WTC11 (cell line): Measurements from ENCODE around the gene RANGRF. TPM values are rescaled to one million over a fixed set of nuclear protein-coding genes. Genes with fewer than 3 reads are reported as not detected.
A peak's percentile ranks its signal among the peaks of the same experiment; 100 is the strongest.
"Not testable (repeated sequence)": the region's sequence is repeated elsewhere in the genome, so short reads cannot be mapped to it uniquely, and the experiment has no call there.

Experiments used
- ATAC-seq: fragments of 200-7000 bp; cut with Tn5 transposase; 2 replicates; pipeline ENCODE4 v1.10.0; 2021; ENCODE audit warnings: mild to moderate bottlenecking, moderate library complexity
- CTCF ChIA-PET: fragments of 300-600 bp; sonication (Branson Sonifier 250); formaldehyde crosslinking; loops from one replicate; lab custom pipeline; 2021; ENCODE audit warnings: antibody characterized with exemption; lab: Charles Lee
- POLR2A ChIA-PET: fragments of 350-600 bp; sonication (Branson Sonifier 250); formaldehyde crosslinking; loops from one replicate; lab custom pipeline; 2021; ENCODE audit warnings: antibody characterized with exemption; lab: Charles Lee
- DNase-seq: peaks from one replicate; pipeline ENCODE4 v3.0.0; 2021; ENCODE audit warnings: low spot score
- H3K27ac Mint-ChIP-seq: 2 replicates; pipeline ENCODE4 v1.8.0; 2021; ENCODE audit warnings: mixed read lengths
- H3K27me3 Mint-ChIP-seq: 2 replicates; pipeline ENCODE4 v1.8.0; 2021; ENCODE audit warnings: low read depth, mild to moderate bottlenecking, moderate library complexity, mixed read lengths
- H3K36me3 Mint-ChIP-seq: 2 replicates; pipeline ENCODE4 v1.8.0; 2021; ENCODE audit warnings: mixed read lengths
- H3K4me1 Mint-ChIP-seq: 2 replicates; pipeline ENCODE4 v1.8.0; 2022; ENCODE audit warnings: mixed read lengths
- H3K4me3 Mint-ChIP-seq: 2 replicates; pipeline ENCODE4 v1.8.0; 2021; ENCODE audit warnings: mild to moderate bottlenecking, moderate library complexity, mixed read lengths
- H3K9me3 Mint-ChIP-seq: 2 replicates; pipeline ENCODE4 v1.8.0; 2021; ENCODE audit warnings: mixed read lengths
- AFF4 ChIP-seq: sonication (generic); formaldehyde crosslinking; IDR thresholded peaks from 2 replicates; pipeline ENCODE4 v1.8.1; 2023; ENCODE audit warnings: mild to moderate bottlenecking, missing genetic modification reagents, borderline replicate concordance
- ARID4B ChIP-seq: sonication (generic); formaldehyde crosslinking; IDR thresholded peaks from 2 replicates; pipeline ENCODE4 v1.8.0; 2023; ENCODE audit warnings: missing genetic modification reagents, mild to moderate bottlenecking, borderline replicate concordance
- CREB1 ChIP-seq: sonication (generic); formaldehyde crosslinking; IDR thresholded peaks from 2 replicates; pipeline ENCODE4 v1.8.0; 2023; ENCODE audit warnings: mild to moderate bottlenecking, missing genetic modification reagents
- CTCF ChIP-seq: fragments of 200-600 bp; IDR thresholded peaks from 2 replicates; pipeline ENCODE4 v1.8.0; 2022; ENCODE audit warnings: antibody characterized with exemption
- E2F4 ChIP-seq: sonication (generic); formaldehyde crosslinking; IDR thresholded peaks from 2 replicates; pipeline ENCODE4 v1.8.1; 2022; ENCODE audit warnings: low read depth, mild to moderate bottlenecking, moderate library complexity, missing genetic modification reagents, borderline replicate concordance
- ETV6 ChIP-seq: sonication (generic); formaldehyde crosslinking; IDR thresholded peaks from 2 replicates; pipeline ENCODE4 v1.8.1; 2022; ENCODE audit warnings: mild to moderate bottlenecking, missing genetic modification reagents
- KAT7 ChIP-seq: sonication (generic); formaldehyde crosslinking; IDR thresholded peaks from 2 replicates; pipeline ENCODE4 v1.8.1; 2023; ENCODE audit warnings: missing genetic modification reagents, mild to moderate bottlenecking, borderline replicate concordance
- NFYB ChIP-seq: sonication (generic); formaldehyde crosslinking; conservative IDR thresholded peaks from 2 replicates; pipeline ENCODE4 v1.8.0; 2022; ENCODE audit warnings: low read depth, missing genetic modification reagents
- NR3C1 ChIP-seq: sonication (generic); formaldehyde crosslinking; conservative IDR thresholded peaks from 2 replicates; pipeline ENCODE4 v1.8.1; 2023; ENCODE audit warnings: low read depth, mild to moderate bottlenecking, missing genetic modification reagents
- OVOL2 ChIP-seq: fragments of 250-450 bp; sonication (Bioruptor Pico); IDR thresholded peaks from 2 replicates; pipeline ENCODE4 v1.9.0; 2021; ENCODE audit warnings: mild to moderate bottlenecking, borderline replicate concordance
- PREB ChIP-seq: sonication (generic); formaldehyde crosslinking; IDR thresholded peaks from 2 replicates; pipeline ENCODE4 v1.8.1; 2022; ENCODE audit warnings: mild to moderate bottlenecking, missing genetic modification reagents, moderate library complexity, borderline replicate concordance
- ZNF121 ChIP-seq: sonication (generic); formaldehyde crosslinking; IDR thresholded peaks from 2 replicates; pipeline ENCODE4 v1.8.0; 2023; ENCODE audit warnings: missing genetic modification reagents
- ZNF232 ChIP-seq: sonication (generic); formaldehyde crosslinking; IDR thresholded peaks from 2 replicates; pipeline ENCODE4 v1.8.0; 2022; ENCODE audit warnings: mild to moderate bottlenecking, missing genetic modification reagents
- ZNF281 ChIP-seq: sonication (generic); formaldehyde crosslinking; IDR thresholded peaks from 2 replicates; pipeline ENCODE4 v1.8.0; 2023; ENCODE audit warnings: mild to moderate bottlenecking, missing genetic modification reagents
- total RNA-seq: library from RNA; stranded (reverse); gene quantifications from 3 replicates; pipeline ENCODE4 v1.2.3, GENCODE V29; 2021

Gene RANGRF
- total RNA-seq, 1 experiment from 2014 or later = 32.7 TPM

- TF ChIP-seq AFF4 (CRISPR knock-in tag) (no peak), ARID4B (CRISPR knock-in tag) (no peak), ETV6 (no peak), ZNF121 (CRISPR knock-in tag) (no peak)
Measured at GRCh38 chr17:8248751-8249607, 39.5 kb upstream of the RANGRF start, which contains the start of gene PFAS (continued).

- no peak for ATAC-seq
- POLR2A ChIA-PET = interaction anchor here (1.1 to 4.7 kb wide), 6 partner anchors 23 to 126 kb away, joined by 3 to 31 read pairs (median 14); partner anchors contain the start of genes PER1, RANGRF and SLC25A35
- H3K4me3 Mint-ChIP-seq = peak overlapping the region; percentile 97
- 0 out of 2 replicates have a peak, but pooled peaks cover 7% of the 10 kb centered on the region for H3K9me3 Mint-ChIP-seq
- CTCF ChIA-PET = interaction anchor here (1.7 kb wide), 1 partner anchor 51 kb away, joined by 8 read pairs; no protein-coding TSS in a partner anchor
- H3K4me1 Mint-ChIP-seq = peaks cover 17% of the 10 kb centered on the region
- TF ChIP-seq PREB (CRISPR knock-in tag) (no peak), CREB1 (no peak), KAT7 (CRISPR knock-in tag) (no peak), ZNF281 (CRISPR knock-in tag) (no peak), ZNF232 (no peak), NR3C1 (no peak), NFYB (CRISPR knock-in tag) (no peak), CTCF (no peak), E2F4 (CRISPR knock-in tag) (no peak), OVOL2 (CRISPR knock-in tag) (no peak)
- DNase-seq = no peak
- no peaks in the 10 kb centered on the region for H3K27me3 Mint-ChIP-seq
- peak overlapping the region; percentile 99 for H3K27ac Mint-ChIP-seq
- H3K36me3 Mint-ChIP-seq = peaks cover 20% of the 10 kb centered on the region
Measured at GRCh38 chr17:8249621-8250500, 38.6 kb upstream of the RANGRF start.

GRCh38 chr17:8251411-8251810, 37.1 kb upstream of the RANGRF start:
- not testable (repeated sequence) for DNase-seq, H3K4me3 Mint-ChIP-seq, H3K27me3 Mint-ChIP-seq, H3K27ac Mint-ChIP-seq, H3K9me3 Mint-ChIP-seq, ATAC-seq
- POLR2A ChIA-PET = interaction anchor here (0.6 kb wide), 1 partner anchor 19 kb away, joined by 9 read pairs; no protein-coding TSS in a partner anchor
- H3K36me3 Mint-ChIP-seq = peaks cover 28% of the 10 kb centered on the region
- peaks cover 14% of the 10 kb centered on the region for H3K4me1 Mint-ChIP-seq
- CTCF ChIA-PET = interaction anchor here (1.4 kb wide), 1 partner anchor 49 kb away, joined by 4 read pairs; no protein-coding TSS in a partner anchor
